Inflammatory macrophage treated with lipopolysaccharide for 4 hours (primary cell): Measurements from ENCODE around the gene SYAP1.
"Not testable (repeated sequence)": the region's sequence is repeated elsewhere in the genome, so short reads cannot be mapped to it uniquely, and the experiment has no call there.

Source experiments
- DNase-seq: peaks from one replicate; pipeline ENCODE4 v3.0.0-alpha.2; 2020

Gene SYAP1

DNA sequence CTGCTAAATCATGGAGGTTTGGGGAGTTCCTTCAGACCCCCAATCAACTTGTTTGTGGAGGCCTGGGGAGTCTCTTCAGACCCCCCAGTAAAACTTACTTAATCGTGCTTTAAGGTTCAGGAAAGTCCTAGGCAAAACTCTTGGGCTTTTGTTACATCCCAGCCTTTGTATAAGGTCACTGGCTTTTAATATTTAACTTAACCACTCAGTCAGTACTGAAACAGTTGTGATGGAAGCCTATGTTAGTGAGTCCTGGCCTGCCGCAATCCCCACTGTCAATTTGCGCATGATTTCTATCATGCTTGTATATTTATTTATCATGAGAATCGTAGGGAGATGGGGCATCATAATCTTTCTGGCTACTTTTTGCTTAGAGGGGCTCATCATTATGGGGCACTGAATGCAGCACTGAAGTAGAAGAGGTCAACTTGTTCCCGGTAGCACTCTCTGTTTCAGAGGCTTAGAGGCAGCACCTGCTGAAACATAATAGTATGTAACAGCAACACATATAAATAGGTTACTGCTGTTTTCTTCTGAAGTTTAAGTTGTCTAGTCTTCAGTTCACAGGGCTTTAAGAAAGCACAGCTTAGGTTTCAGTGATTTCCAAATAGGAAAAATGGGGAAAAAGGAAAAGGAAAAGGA is 7.1 kb downstream of the SYAP1 start:
- DNase-seq: not testable (repeated sequence)

DNA sequence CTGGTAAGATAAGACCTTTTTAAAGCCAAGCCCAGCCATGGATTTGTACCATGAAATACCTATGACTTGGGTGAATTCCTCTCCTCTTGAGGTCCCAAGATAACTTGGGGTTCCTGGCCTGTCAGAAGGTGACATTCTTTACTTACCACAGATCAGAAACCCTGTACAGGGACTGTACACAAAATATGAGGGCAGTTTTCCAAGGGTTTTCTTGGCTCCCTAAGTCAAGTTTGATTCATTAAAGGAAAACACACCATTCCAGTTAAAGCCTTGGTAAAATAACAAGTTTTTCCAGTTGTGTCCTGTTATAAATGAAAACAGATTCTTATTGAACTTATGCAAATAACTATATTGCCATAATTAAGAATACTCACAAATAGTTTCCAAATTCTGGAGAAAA is 8.2 kb downstream of the SYAP1 start:
- no peak for DNase-seq

GRCh38 chrX:16730450-16730849 is 11.0 kb downstream of the SYAP1 start:
- DNase-seq: no peak

- DNase-seq: no peak
These were observed 13.6 kb downstream of the SYAP1 start for GRCh38 chrX:16733013-16733412.

GRCh38 chrX:16737024-16737423 is 17.6 kb downstream of the SYAP1 start:
- no peak for DNase-seq

- peak; percentile 11 for DNase-seq
These were observed 20.2 kb downstream of the SYAP1 start for GRCh38 chrX:16739574-16739973.

DNA sequence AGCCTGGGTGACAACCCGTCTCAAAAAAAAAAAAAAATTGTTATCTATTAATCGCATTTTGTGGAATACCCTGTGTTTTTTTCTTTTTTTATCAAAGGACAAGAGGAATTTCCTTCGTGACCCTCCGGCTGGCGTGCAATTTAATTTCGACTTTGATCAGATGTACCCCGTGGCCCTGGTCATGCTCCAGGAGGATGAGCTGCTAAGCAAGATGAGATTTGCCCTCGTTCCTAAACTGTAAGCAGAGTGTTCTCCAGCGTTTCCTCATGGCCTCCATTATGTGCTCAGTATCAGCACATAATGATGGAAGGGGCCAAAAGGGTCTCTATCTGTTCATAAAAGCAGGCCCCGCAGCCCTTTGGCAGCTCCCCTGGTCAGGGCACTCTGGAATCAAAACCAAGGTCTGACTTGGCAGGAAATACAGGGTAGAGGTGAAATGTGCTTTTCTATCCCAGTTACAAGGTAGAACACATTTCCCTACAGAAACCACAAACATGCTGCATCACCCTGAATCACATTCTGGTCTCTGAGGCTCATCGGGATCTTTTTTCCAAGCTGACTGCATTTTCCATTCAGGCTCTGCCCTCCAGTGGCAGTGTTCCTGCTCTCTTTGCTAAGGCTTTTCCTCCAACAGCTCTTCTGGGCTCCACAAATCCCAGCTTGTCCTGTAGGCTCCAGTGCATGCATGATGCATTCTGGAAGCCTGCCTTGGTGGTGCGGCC is 24.4 kb downstream of the SYAP1 start:
- no peak for DNase-seq

- no peak for DNase-seq
These were observed 25.7 kb downstream of the SYAP1 start for GRCh38 chrX:16745102-16745501.

GRCh38 chrX:16745659-16746058 is 26.2 kb downstream of the SYAP1 start:
- DNase-seq: no peak

DNA sequence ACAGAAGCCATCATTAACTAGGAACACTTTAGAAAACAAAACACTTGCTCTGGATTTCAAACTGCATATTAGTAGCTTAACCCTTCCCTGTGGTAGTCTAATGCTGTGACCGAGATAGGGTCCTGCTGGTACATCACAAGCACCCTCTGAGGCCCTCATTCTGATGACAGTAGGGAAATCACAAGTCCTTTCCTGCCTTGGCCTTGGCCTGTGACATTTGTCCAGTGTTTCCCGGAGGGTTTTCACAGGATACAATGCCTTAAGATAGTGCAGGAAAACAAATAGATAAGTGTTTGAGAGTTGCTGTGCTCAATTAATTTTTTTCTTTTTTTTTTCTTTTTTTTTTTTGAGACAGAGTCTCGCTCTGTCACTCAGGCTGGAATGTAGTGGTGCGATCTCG is 29.0 kb downstream of the SYAP1 start:
- DNase-seq: no peak

GRCh38 chrX:16750136-16750535 is 30.7 kb downstream of the SYAP1 start:
- no peak for DNase-seq

- DNase-seq: no peak
These were observed 34.6 kb downstream of the SYAP1 start for GRCh38 chrX:16754019-16754418.

GRCh38 chrX:16756724-16757123 is 37.3 kb downstream of the SYAP1 start:
- DNase-seq: no peak

GRCh38 chrX:16761500-16761899 is 42.1 kb downstream of the SYAP1 start:
- not testable (repeated sequence) for DNase-seq

- no peak for DNase-seq
These were observed 43.2 kb downstream of the SYAP1 start for GRCh38 chrX:16762579-16762978.

GRCh38 chrX:16765594-16765993 is 46.2 kb downstream of the SYAP1 start:
- no peak for DNase-seq

GRCh38 chrX:16770970-16771482 is 51.6 kb downstream of the SYAP1 start:
- no peak for DNase-seq

GRCh38 chrX:16771483-16772398 is 52.3 kb downstream of the SYAP1 start:
- DNase-seq: no peak

GRCh38 chrX:16772460-16772859 is 53.0 kb downstream of the SYAP1 start:
- no peak for DNase-seq

- DNase-seq: no peak
These were observed 55.3 kb downstream of the SYAP1 start for GRCh38 chrX:16774746-16775145.

GRCh38 chrX:16778545-16778944 is 59.1 kb downstream of the SYAP1 start:
- no peak for DNase-seq

- DNase-seq: no peak
These were observed 59.6 kb downstream of the SYAP1 start for GRCh38 chrX:16778993-16779392.

DNA sequence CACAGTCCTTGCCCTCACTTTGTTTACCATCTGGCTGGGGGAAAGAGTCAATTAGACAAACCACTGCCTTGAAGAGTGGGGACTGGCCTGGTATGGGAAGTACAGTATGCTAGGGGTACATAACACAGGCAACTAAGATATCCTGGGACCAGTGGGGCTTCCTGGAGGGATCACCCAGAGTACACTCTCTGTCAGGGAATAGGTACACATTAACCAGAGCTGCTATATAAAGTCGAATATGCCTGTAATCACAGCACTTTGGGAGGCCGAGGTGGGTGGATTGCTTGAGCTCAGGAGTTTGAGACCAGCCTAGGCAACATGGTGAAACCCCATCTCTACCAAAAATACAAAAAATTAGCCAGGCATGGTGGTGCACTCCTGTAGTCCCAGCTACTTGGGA is 60.4 kb downstream of the SYAP1 start:
- DNase-seq: not testable (repeated sequence)
